ENCODE results near the gene NPAS2. TPM values are rescaled to one million over a fixed set of nuclear protein-coding genes. Genes with fewer than 3 reads are reported as not detected.
A peak's percentile ranks its signal among the peaks of the same experiment; 100 is the strongest.

Gene NPAS2, protein sequence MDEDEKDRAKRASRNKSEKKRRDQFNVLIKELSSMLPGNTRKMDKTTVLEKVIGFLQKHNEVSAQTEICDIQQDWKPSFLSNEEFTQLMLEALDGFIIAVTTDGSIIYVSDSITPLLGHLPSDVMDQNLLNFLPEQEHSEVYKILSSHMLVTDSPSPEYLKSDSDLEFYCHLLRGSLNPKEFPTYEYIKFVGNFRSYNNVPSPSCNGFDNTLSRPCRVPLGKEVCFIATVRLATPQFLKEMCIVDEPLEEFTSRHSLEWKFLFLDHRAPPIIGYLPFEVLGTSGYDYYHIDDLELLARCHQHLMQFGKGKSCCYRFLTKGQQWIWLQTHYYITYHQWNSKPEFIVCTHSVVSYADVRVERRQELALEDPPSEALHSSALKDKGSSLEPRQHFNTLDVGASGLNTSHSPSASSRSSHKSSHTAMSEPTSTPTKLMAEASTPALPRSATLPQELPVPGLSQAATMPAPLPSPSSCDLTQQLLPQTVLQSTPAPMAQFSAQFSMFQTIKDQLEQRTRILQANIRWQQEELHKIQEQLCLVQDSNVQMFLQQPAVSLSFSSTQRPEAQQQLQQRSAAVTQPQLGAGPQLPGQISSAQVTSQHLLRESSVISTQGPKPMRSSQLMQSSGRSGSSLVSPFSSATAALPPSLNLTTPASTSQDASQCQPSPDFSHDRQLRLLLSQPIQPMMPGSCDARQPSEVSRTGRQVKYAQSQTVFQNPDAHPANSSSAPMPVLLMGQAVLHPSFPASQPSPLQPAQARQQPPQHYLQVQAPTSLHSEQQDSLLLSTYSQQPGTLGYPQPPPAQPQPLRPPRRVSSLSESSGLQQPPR
- 16.8 TPM for polyA plus RNA-seq (ENCODE audit: insufficient read length)
- long read RNA-seq, donor 1 = 0 reads
- long read RNA-seq, donor 2, full-length matches to known transcripts = 2 of 7 reads
- long read RNA-seq, donor 2, partial matches to known transcripts = 5 of 7 reads
- long read RNA-seq, donor 2, other reads (novel, unspliced or antisense) = 0 of 7 reads
- long read RNA-seq, donor 3, full-length matches to known transcripts = 1 of 1 reads
- long read RNA-seq, donor 3, partial matches to known transcripts = 0 of 1 reads
- long read RNA-seq, donor 3, other reads (novel, unspliced or antisense) = 0 of 1 reads
- long read RNA-seq, donor 4 = 0 reads
- long read RNA-seq, donor 5 = 0 reads
- long read RNA-seq, donor 6, partial matches to known transcripts = 0 of 2 reads
- long read RNA-seq, donor 6, other reads (novel, unspliced or antisense) = 0 of 2 reads
- long read RNA-seq, donor 7, partial matches to known transcripts = 0 of 2 reads
- long read RNA-seq, donor 7, other reads (novel, unspliced or antisense) = 0 of 2 reads
- long read RNA-seq, donor 8 = 0 reads

DNA sequence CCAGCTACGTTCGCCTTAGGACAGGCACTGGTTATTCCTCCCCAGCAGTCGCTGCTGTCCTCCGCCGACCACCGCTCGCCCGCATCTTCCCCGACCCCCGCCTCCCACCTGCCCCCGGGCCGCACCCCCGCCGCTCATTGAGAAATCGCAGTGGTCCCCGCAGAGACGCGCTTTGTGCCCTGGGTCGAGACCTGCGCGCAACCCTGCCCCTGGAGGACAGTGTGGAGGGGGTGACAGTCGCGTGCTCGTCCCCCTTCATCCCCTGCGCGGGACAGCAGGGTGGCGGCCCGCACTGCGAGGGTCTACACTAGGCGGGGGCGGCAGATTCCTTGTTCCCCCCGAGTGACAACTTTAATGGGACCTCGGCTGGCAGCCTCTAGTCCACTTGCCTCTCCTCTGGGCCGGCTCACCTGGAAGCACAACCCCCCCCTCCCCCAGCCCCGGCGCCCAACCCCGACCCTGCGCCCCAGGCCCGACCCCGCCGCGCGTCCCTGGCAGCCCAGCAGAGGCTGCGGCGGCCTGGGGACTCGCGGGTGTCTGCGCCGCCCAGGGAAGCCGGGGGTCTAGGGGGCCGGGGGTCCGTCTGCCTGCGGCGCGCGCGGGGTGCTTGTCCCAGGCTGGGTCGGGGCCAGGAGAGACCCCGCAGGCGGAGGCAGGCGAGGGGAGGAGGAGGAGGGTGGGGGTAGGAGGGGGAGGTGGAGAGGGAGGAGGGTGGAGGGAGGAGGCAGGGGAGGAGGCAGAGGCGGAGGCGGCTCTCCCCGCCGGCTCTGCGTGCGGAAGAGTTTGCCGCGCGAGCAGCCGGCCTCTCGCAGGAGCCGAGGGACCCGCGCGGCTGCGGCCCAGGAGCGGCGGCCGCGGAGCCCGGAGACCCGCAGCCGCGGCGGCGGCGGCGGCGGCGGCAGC, at the start of gene NPAS2:
NPAS2 (plus strand) TSS at position 770 of the 903 bp plus-strand sequence. CDS start 84,616 bp downstream, outside the sequence.
- DNase-seq = no peak

DNA sequence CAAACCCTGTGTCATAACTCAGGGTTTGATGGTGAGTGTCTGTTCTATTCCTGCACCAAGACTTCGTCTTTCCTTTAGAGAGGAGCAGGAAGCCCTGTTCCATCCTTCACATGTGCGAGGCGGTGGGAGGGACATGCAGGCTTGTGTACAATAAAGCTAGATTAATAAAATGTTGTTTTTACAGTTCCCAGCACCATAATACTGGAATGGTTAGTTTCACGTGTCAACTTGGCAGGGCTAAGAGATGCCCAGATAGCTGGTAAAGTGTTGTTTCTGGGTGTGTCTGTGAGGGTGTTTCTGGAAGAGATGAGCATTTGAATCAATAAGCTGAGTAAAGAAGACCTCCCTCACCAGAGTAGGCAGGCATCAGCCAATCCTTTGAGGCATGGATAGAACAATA, 48.8 kb upstream of the NPAS2 start:
- no peak for DNase-seq

DNA sequence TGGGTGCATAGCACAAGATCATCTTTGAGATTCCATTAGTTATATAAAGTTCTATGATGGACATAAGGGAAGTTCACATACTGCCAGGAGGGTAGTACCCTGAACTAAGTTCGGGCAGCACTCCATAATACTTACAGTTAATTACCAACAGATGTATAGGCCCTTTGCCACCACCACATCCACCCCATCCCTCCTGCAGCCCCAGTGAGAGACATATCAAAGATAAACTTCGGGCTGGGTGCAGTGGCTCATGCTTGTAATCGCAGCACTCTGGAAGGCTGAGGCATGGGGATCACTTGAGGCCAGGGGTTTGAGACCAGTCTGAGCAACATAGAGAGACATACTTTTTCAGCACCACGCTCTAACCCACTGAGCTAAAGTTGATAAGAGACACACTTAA, 46.4 kb upstream of the NPAS2 start:
- no peak for DNase-seq

DNA sequence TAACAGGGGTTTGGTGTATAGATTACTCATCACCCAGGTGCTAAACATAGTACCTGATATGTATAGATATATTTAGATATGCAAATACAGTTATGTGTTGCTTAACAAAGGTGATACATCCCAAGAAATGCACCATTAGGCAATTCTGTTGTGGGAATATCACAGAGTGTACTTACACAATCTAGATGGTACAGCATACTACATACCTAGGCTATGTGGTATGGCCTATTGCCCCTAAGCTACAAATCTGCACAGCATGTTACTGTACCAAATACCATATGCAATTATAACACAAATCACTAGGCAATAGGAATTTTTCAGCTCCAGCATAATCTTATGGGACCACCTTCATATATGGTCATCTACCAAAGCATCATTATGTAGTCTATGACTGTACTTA, 43.5 kb upstream of the NPAS2 start:
- DNase-seq = no peak

DNA sequence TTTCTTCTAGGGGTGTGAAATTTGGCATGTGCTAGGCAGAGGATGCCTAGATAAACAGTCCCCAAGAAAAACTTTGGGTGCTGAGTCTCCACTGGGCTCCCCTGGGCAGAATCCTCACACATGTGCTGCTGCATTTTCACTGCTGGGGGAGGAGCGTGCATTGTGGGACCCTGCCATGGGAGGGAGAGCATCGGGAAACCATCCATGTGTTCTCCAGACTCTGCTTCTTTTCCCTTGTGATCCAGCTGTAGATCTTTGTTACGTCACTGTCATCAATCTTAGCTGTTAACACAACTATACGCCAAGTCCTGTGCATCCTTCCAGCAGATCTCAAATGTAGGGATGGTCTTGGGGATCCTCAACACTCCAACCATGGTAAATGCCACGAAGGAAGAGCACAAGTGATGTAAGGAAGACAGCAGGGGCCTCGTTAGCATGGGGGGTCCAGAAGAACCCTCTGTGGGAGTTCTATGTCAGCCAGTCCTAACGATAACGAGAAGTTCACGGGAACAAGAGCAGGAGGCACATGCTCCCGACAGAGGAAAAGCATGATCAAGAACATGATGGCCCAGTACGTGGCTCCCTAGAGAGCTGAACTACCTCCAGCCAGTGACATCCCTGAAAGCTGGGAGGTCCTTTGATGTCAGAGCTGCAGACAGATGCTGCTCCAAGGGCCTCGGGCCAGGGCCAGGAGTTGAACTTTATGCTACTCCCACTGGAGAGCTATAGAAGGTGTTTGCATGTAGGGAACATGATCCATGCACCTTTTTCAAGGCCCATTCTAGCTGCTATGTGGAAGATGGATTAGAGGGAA, 41.1 kb upstream of the NPAS2 start:
- no peak for DNase-seq

DNA sequence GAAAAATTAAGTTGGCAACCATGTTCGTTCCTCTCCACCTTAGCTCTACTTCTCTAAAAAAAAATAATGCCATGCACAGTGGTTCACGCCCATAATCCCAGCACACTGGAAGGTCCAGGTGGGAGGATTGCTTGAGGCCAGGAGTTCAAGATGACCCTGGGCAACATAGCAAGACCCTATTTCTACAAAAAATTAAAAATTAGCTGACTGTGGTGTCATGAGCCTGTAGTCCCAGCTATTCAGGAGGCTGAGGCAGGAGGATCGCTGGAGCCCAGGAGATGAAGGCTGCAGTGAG, 40.1 kb upstream of the NPAS2 start:
- DNase-seq = no peak

DNA sequence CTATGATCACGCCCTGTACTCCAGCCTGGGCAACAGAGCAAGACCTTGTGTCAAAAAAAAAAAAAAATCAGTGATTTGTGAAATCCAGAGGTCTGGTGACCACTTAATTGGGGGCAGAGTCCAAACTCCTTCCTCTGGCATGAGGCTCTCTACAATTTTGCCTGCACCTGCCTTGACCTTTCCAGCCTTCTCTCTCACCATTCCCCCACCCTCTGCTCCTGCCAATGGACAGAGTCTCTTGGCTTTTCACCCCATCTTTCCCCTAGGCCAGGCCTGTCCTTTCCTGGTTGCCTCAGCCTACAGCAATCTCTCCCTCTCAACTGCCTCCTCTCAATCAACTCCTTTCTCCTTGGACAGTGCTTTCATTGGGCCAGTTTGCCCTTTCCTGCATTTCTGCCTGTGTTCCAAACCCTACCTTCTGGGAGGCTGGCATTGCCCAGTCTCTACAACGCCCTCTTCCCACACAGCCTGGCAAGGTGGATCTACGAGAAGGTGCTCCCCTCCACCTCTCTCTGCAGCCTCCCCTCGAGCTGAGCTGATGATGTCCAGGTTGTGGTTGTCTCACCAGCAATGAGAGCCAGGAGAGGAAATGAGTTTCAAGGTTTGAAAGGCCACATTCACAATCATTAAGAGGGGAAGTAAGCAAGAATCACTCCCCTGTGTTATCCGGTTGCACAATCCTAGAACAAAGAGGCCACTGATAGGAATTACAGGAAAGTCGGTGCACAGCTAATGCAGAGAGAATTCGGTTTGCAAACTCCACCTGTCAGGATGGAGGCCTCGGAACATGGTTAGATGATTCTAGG, 39.5 kb upstream of the NPAS2 start:
- DNase-seq = peak; percentile 34

DNA sequence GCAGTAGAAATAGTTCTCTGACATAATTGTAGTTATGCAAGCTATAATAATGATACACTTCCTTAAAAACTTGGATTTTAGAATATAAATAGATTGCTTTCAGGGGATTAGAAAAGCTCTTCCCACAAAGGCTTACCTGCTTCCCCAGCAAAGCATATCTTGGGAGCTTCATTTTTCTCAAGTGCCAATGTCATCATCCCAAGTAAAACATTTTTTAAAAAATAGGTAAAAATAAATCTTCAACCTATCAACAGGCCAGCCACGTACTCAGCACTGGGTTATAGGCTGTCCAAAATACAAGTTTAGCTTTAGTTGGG, 39.0 kb upstream of the NPAS2 start:
- no peak for DNase-seq

DNA sequence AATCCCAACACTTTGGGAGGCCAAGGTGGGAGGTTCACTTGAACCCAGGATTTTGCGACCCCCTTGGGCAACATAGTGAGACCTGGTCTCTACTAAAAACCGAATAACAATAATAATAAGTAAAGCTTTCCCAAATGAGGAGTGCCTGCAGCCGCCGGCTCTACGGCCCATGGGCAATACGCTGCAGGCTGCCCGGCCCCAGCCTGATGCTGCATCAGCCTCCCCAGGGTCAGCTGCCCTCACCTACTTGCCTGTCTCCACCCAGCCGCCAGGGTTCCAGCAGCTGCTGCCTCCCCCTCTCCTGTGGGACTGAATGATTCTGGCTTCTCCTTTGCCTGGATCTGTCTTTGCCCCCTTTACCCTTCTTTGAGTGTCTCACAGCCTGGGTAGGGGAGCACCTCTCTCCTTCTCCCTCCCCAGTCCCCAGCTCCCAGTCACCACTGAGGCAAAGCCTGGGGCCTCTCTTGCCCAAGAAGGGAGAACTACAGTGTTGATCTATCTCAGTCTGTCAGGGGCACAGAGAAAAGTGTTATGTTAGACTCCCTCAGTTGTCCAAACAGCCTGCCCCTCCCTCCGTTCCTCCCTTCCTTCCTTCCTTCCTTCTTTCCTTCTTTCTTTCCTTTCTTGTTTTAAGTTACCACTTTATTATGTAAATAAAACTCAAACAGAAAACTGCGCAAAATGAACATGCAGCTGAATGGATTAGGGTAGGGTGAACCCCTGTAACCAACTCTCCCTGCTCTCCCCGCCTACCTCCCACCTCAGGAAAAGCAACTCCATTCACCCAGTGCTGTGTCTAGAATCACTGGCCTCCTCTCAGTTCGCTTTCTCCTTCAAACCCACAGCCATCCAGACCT, 38.2 kb upstream of the NPAS2 start:
- DNase-seq = no peak

DNA sequence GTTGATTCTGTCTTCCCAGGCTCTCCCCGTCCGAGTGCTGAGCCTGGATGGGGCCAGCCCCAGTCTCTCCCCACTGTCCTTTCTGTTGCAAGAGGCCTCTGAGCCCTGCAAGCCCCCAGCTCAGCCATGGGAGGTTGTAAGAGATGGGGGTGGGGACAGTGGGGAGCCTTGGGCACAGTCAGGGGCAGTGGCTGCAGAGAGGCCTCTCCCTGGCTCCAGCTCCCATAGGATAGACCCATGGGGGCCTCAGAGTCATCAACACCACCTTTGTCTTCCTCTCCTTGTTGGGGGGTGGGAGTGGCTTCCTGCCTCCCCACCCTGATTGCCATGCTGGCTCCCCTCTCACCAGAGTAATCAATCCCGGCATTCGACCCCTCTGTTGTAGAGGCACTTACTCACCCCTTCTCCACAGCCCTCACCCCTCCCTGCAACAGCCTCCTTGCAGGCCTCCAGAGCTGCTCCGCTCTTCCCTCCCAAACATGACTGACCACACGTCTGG, 37.5 kb upstream of the NPAS2 start:
- DNase-seq = no peak

DNA sequence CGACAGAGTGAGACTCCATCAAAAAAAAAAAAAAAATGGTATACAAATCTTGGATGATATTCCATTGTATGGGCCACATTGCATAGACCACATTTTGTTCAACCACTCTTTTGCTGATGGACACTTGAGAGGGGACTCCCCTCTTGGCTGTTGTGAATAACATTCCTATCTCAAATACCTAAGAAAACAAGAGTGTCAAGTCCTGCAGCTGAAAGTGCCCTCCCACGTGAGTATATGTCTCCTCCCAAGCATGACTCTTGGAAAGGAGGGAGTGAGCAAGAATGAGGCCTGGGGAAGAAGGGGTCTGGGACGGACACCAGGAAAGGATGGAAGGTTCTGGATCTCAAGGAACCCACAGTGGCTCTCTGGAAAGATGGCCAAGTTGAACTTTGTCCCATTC, 36.0 kb upstream of the NPAS2 start:
- DNase-seq = peak; percentile 50

DNA sequence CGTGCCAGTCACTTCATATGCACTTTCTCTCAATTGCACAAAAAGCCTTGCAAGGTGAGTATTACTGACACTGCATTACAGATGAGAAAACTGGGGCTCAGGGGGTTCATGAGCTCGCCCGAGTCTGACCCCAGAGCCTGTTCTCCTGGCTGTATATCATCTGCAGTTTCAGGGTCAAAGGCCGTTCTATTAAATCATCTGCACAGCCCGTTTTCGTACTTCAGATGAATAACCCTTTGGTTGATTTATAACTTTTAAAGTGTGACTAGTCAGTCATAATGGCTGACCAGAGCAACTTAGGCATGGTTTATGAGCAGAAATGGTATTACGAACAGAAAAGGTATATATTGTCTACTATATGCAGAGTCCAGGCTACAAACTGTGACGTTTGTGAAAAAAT, 35.3 kb upstream of the NPAS2 start:
- DNase-seq = no peak

DNA sequence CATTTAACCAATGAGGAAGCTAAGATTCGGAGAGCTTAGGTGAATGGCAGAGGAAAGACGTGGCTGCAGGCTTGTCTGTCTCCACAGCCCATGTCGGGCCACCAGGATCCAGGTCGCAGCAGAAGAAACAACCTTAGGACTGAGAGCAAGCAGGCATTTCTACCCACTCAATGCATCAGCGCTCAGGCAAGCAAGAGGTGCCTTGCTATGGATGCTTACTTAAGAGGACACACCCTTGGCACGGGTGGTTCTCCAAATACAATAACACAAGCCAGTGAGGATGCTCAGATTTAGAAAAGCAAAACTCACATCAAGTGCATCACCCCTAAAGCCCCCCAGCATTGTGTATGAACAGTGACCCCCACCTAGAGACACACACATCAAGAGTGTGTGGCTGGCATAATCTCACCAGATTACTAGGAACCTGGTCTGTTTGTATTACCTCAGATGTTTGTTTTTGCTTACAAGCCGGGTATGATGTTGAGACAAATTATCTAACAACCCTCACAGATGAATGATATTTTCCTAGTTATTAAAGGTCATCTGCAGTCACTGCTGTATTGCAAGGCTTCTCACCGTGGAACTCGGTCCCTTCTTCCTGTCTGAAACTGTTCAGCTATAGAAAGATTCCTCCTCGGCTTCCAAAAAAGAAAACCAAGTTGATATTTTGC, 34.2 kb upstream of the NPAS2 start:
- DNase-seq = no peak

DNA sequence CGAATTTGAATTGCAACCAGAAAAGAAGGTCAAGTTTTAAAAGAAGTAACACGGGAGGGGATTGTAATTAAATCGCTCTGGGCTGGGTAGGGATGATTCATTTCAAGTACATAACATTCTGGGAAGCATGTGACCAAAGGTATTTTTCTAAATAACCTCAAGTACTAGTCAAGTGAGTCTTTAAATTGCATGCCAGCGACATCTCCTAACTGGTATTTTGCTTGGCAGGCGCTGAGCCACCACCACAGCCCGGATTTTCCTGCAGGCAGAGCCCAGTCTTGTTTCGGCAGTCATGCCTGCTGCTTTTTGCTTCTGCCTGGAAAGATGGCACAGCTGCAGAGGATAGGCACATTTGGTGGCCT, 33.7 kb upstream of the NPAS2 start:
- no peak for DNase-seq

DNA sequence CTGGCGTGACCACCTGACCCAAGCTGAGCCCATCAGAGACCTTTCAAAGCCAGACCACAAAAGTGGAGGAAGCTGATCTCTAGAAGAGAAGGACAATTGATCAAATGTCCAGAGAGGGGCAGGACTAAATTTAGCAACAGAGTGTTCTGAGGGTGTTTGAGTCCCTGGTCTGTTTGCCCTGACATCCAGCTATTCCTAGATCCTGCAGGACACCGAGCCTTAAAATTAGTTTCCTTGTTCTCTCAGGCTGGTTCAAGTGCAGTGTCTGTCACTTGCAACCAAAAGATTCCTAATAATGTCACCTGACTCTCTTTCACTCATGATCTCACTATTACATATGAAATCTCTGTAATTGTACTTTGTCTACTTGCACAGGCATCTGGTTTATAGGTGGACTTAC, 33.0 kb upstream of the NPAS2 start:
- no peak for DNase-seq

DNA sequence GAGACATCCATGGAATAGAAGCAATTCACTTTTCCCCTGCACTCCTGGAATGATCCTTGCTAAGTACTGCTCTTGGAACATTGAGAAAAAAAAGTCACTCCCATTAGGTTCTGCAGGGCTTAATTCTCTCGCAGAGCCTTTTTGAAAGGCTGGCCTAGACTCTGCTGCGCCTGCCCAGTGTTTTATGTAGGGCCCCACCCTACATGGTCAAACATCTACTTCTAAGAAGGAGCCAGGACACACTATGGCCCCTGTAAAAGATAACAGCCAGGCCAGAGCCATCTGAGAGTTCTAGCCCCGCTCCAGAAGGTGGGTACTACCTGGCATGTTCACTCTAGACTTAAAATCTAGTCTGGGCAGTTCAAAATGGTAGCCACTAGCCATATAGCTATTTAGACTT, 30.6 kb upstream of the NPAS2 start:
- DNase-seq = no peak

DNA sequence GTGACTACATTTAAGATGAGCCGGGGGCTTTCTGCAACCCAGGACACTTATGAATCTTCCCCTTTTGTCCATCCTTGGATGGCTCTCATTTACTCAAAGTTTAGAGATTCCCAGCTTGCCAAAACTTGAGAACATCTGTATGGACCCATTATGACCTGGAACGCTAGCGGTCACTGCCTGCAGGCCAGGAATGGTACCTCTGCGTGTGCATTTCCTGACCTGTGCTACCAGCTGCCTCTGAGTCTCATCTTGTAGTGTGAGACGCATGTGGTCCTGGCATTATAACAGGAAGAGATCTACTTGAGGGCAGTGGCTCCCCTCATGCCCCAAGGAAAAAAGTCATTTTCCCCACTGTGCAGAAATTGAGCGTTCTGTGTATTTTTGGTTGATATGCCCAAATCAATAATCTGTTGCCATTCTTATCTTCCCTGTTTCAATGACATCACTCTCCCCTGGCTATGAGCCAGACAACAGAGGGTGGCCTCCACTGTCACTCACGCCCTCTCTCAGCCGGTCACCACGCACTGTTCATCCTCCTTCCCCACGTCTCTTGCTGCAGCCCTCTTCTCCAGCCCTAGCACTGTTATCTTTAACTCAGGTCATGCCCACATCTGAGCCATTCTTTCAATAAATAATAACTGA, 28.5 kb upstream of the NPAS2 start:
- no peak for DNase-seq

DNA sequence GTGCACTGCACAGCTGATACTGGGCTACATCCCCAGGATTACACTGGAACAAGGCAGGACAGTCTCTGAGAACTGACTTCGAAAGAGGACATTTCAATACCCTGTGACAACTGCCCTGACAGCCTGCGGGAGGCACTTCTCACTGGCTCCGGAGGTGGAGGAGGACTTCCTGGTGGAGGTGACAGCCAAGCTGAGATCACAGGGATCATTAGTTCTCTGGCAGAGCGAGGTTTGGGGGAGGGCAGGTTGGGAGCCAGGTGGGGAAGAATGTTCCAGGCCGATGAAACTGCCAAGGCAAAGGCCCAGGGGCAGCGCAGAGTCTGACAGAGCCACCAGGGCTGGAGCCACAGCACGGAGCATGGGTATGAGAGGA, 28.0 kb upstream of the NPAS2 start:
- DNase-seq = no peak

Measured in left kidney (tissue), 8 donors.